Measurements from ENCODE around the gene SIX1.

- TF ChIP-seq CTCF (IDR thresholded peaks at IDR 0.05) (no peak), POLR2AphosphoS5 (IDR thresholded peaks at IDR 0.05) (no peak), POLR2A (IDR thresholded peaks at IDR 0.05) (no peak)
Measured at GRCh38 chr14:60657456-60658210, 8.4 kb upstream of the SIX1 start.
